ENCODE measurements around the gene PNPLA7.

The PNPLA7 gene

GRCh38 chr9:137416006-137416562, 134.1 kb downstream of the PNPLA7 start:
- H3K4me1 ChIP-seq (ENCODE audit: control insufficient read depth, insufficient read depth, low read length): peaks cover 7% of the 10 kb centered on the region
- H3K9me3 ChIP-seq (ENCODE audit: control insufficient read depth, insufficient read depth, low read depth, low read length): no peaks in the 10 kb centered on the region
- ChIA-PET POLR2A (no interaction called here), CTCF (interaction anchor here (0.9 kb wide), 1 partner anchor 130 kb away, joined by 3 read pairs; no protein-coding TSS in a partner anchor)
- H3K27ac ChIP-seq (ENCODE audit: extremely low read depth, low read depth, low read length): no peak overlapping the region
- H3K36me3 ChIP-seq (ENCODE audit: control insufficient read depth in 2 of 2, insufficient read depth in 1 of 2, low read length in 2 of 2): no peaks in the 10 kb centered on the region; a peak in 1 of 3 replicates
- TF ChIP-seq ZBTB20 (tag by site-specific recombination; IDR thresholded peaks at IDR 0.05) (no peak), SP2 (tag by site-specific recombination; IDR thresholded peaks at IDR 0.05) (no peak), KLF9 (tag by site-specific recombination; IDR thresholded peaks at IDR 0.05; ENCODE audit: low read depth) (no peak), PRDM1 (tag by site-specific recombination; IDR thresholded peaks at IDR 0.05) (no peak), ZNF23 (tag by site-specific recombination; IDR thresholded peaks at IDR 0.05; ENCODE audit: borderline replicate concordance) (no peak), ZNF624 (tag by site-specific recombination; IDR thresholded peaks at IDR 0.05) (no peak)
- no peak overlapping the region for H3K4me3 ChIP-seq (ENCODE audit: low read depth, low read length)

- no peaks in the 10 kb centered on the region; a peak in 1 of 3 replicates for H3K36me3 ChIP-seq (ENCODE audit: control insufficient read depth in 2 of 2, insufficient read depth in 1 of 2, low read length in 2 of 2)
- TF ChIP-seq GLI2 (tag by site-specific recombination; IDR thresholded peaks at IDR 0.05; ENCODE audit: borderline replicate concordance, low read depth) (no peak), ZNF521 (tag by site-specific recombination; IDR thresholded peaks at IDR 0.05) (no peak)
- CTCF ChIA-PET: interaction anchor here (0.6 to 0.9 kb wide), 4 partner anchors 29 to 130 kb away, joined by 3 to 4 read pairs (median 3); no protein-coding TSS in a partner anchor
- H3K4me1 ChIP-seq (ENCODE audit: control insufficient read depth, insufficient read depth, low read length): peaks cover 7% of the 10 kb centered on the region
- POLR2A ChIA-PET: interaction anchor here (0.6 to 1.4 kb wide), 2 partner anchors 44 to 703 kb away, joined by 3 to 8 read pairs; partner anchors contain the start of genes DIPK1B and NSMF
- no peak overlapping the region for H3K27ac ChIP-seq (ENCODE audit: extremely low read depth, low read depth, low read length)
- H3K4me3 ChIP-seq (ENCODE audit: low read depth, low read length): no peak overlapping the region
- no peaks in the 10 kb centered on the region for H3K9me3 ChIP-seq (ENCODE audit: control insufficient read depth, insufficient read depth, low read depth, low read length)
Measured at GRCh38 chr9:137415451-137415850, 134.8 kb downstream of the PNPLA7 start.

GRCh38 chr9:137412431-137412830, 137.8 kb downstream of the PNPLA7 start:
- CTCF ChIA-PET: interaction anchor here (0.5 to 2.3 kb wide), 6 partner anchors 11 to 151 kb away, joined by 3 to 19 read pairs (median 5); partner anchors contain the start of genes EXD3 and NOXA1

GRCh38 chr9:137411645-137412380, 138.4 kb downstream of the PNPLA7 start:
- peak overlapping the region; percentile 19 for H3K4me3 ChIP-seq (ENCODE audit: low read depth, low read length)
- TF ChIP-seq ZNF155 (tag by site-specific recombination; IDR thresholded peaks at IDR 0.05) (no peak), ZNF76 (tag by site-specific recombination; IDR thresholded peaks at IDR 0.05; ENCODE audit: borderline replicate concordance, low read depth) (no peak), ZNF654 (tag by site-specific recombination; IDR thresholded peaks at IDR 0.05; ENCODE audit: low read depth) (no peak), ZNF398 (tag by site-specific recombination; IDR thresholded peaks at IDR 0.05) (no peak), ZNF18 (tag by site-specific recombination; IDR thresholded peaks at IDR 0.05) (no peak), MEIS1 (CRISPR knock-in tag; IDR thresholded peaks at IDR 0.05; ENCODE audit: borderline replicate concordance) (no peak)
- TF ChIP-seq, protein P1, sequence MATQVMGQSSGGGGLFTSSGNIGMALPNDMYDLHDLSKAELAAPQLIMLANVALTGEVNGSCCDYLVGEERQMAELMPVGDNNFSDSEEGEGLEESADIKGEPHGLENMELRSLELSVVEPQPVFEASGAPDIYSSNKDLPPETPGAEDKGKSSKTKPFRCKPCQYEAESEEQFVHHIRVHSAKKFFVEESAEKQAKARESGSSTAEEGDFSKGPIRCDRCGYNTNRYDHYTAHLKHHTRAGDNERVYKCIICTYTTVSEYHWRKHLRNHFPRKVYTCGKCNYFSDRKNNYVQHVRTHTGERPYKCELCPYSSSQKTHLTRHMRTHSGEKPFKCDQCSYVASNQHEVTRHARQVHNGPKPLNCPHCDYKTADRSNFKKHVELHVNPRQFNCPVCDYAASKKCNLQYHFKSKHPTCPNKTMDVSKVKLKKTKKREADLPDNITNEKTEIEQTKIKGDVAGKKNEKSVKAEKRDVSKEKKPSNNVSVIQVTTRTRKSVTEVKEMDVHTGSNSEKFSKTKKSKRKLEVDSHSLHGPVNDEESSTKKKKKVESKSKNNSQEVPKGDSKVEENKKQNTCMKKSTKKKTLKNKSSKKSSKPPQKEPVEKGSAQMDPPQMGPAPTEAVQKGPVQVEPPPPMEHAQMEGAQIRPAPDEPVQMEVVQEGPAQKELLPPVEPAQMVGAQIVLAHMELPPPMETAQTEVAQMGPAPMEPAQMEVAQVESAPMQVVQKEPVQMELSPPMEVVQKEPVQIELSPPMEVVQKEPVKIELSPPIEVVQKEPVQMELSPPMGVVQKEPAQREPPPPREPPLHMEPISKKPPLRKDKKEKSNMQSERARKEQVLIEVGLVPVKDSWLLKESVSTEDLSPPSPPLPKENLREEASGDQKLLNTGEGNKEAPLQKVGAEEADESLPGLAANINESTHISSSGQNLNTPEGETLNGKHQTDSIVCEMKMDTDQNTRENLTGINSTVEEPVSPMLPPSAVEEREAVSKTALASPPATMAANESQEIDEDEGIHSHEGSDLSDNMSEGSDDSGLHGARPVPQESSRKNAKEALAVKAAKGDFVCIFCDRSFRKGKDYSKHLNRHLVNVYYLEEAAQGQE (tag by site-specific recombination; IDR thresholded peaks at IDR 0.05): no peak

More at GRCh38 chr9:137412431-137412830, 137.8 kb downstream of the PNPLA7 start:
- H3K27ac ChIP-seq (ENCODE audit: extremely low read depth, low read depth, low read length): no peak overlapping the region
- H3K4me3 ChIP-seq (ENCODE audit: low read depth, low read length): no peak overlapping the region
- H3K36me3 ChIP-seq (ENCODE audit: control insufficient read depth in 2 of 2, insufficient read depth in 1 of 2, low read length in 2 of 2): no peaks in the 10 kb centered on the region
- POLR2A ChIA-PET: interaction anchor here (0.6 to 2.7 kb wide), 7 partner anchors 10 to 172 kb away, joined by 3 to 27 read pairs (median 5); partner anchors contain the start of genes EXD3, NOXA1, NRARP and TUBB4B
- H3K4me1 ChIP-seq (ENCODE audit: control insufficient read depth, insufficient read depth, low read length): peaks cover 4% of the 10 kb centered on the region; the same call in 1 of the 2 replicates
- no peaks in the 10 kb centered on the region for H3K9me3 ChIP-seq (ENCODE audit: control insufficient read depth, insufficient read depth, low read depth, low read length)
- TF ChIP-seq ZNF341 (tag by site-specific recombination; IDR thresholded peaks at IDR 0.05; ENCODE audit: low read depth): peak; percentile 85
- peak; percentile 72 for TF ChIP-seq ZIC2 (tag by site-specific recombination; IDR thresholded peaks at IDR 0.05)
- no peak for TF ChIP-seq YY2 (tag by site-specific recombination; IDR thresholded peaks at IDR 0.05)

More at GRCh38 chr9:137411645-137412380, 138.4 kb downstream of the PNPLA7 start:
- Histone ChIP-seq H3K9me3 (ENCODE audit: control insufficient read depth, insufficient read depth, low read depth, low read length) (no peaks in the 10 kb centered on the region), H3K27ac (ENCODE audit: extremely low read depth, low read depth, low read length) (0 out of 2 replicates have a peak overlapping the region, but pooled peaks have one; percentile 16), H3K36me3 (ENCODE audit: control insufficient read depth in 2 of 2, insufficient read depth in 1 of 2, low read length in 2 of 2) (no peaks in the 10 kb centered on the region), H3K4me1 (ENCODE audit: control insufficient read depth, insufficient read depth, low read length) (peaks cover 4% of the 10 kb centered on the region; the same call in 1 of the 2 replicates)
- ChIA-PET CTCF (interaction anchor here (0.5 to 2.3 kb wide), 6 partner anchors 12 to 173 kb away, joined by 3 to 19 read pairs (median 5); partner anchors contain the start of genes EXD3 and NOXA1), POLR2A (interaction anchor here (0.5 to 2.7 kb wide), 7 partner anchors 11 to 344 kb away, joined by 3 to 27 read pairs (median 5); partner anchors contain the start of genes EXD3, NOXA1, NRARP and TUBB4B)

Measured in HEK293 (cell line).